Caco-2 (cell line): ENCODE measurements around the gene ODAD2. TPM values are rescaled to one million over a fixed set of nuclear protein-coding genes. Genes with fewer than 3 reads are reported as not detected.

Source experiments
- BruUV-seq: library from RNA; stranded (reverse); fragments of 400-500 nt; replicated peaks from 2 replicates; lab custom pipeline; 2021; lab: Mats Ljungman, UMichigan
- CTCF ChIA-PET: fragments of 300-600 bp; sonication (Branson Sonifier 250); formaldehyde crosslinking; loops from one replicate; lab custom pipeline; 2022; ENCODE audit warnings: antibody characterized with exemption; lab: Charles Lee
- POLR2A ChIA-PET: fragments of 300-600 bp; sonication (Branson Sonifier 250); formaldehyde crosslinking; loops from one replicate; lab custom pipeline; 2022; ENCODE audit warnings: antibody characterized with exemption; lab: Charles Lee
- DNase-seq, 2 experiments: peaks; one replicate each; pipeline versions ENCODE4 v3.0.0 to v3.0.0-alpha.2; 2020 to 2022
- H3K27me3 ChIP-seq: replicated peaks from 2 replicates; pipeline ENCODE4 v1.6.0; 2011; ENCODE audit warnings: low read length; ENCODE audit not compliant: control insufficient read depth, insufficient read depth
- H3K36me3 ChIP-seq: 2 replicates; pipeline ENCODE4 v1.5.1; 2011; ENCODE audit warnings: low read length; ENCODE audit not compliant: control insufficient read depth, insufficient read depth
- H3K4me1 ChIP-seq: fragments of 250-450 bp; sonication (Bioruptor Pico); 2 replicates; pipeline ENCODE4 v1.5.1; 2020; ENCODE audit warnings: mild to moderate bottlenecking
- H3K4me3 ChIP-seq: 2 replicates; pipeline ENCODE4 v1.5.1; 2011; ENCODE audit warnings: low read depth, mild to moderate bottlenecking, control low read depth, low read length
- H3K9me3 ChIP-seq: fragments of 250-450 bp; sonication (Bioruptor Pico); 2 replicates; pipeline ENCODE4 v1.5.1; 2020; ENCODE audit warnings: mild to moderate bottlenecking, moderate library complexity
- H3K27ac Mint-ChIP-seq: one replicate; pipeline ENCODE4 v1.8.0; 2022; ENCODE audit warnings: mixed read lengths; ENCODE audit not compliant: unreplicated experiment
- H3K27me3 Mint-ChIP-seq: one replicate; pipeline ENCODE4 v1.8.0; 2022; ENCODE audit warnings: mixed read lengths; ENCODE audit not compliant: insufficient read depth, unreplicated experiment
- H3K36me3 Mint-ChIP-seq: one replicate; pipeline ENCODE4 v1.8.0; 2022; ENCODE audit warnings: mild to moderate bottlenecking, mixed read lengths; ENCODE audit not compliant: insufficient read depth, unreplicated experiment
- H3K4me1 Mint-ChIP-seq: one replicate; pipeline ENCODE4 v1.8.0; 2022; ENCODE audit warnings: low read depth, mixed read lengths; ENCODE audit not compliant: unreplicated experiment
- H3K4me3 Mint-ChIP-seq: one replicate; pipeline ENCODE4 v1.8.0; 2022; ENCODE audit warnings: mild to moderate bottlenecking, moderate library complexity, mixed read lengths; ENCODE audit not compliant: unreplicated experiment
- H3K9me3 Mint-ChIP-seq: one replicate; pipeline ENCODE4 v1.8.0; 2022; ENCODE audit warnings: mixed read lengths; ENCODE audit not compliant: unreplicated experiment
- CTCF ChIP-seq, 2 experiments: fragments of 200-600 bp in 1 of 2; IDR thresholded peaks; 1 replicate in 1 of 2; 2 replicates in 1 of 2; pipeline versions ENCODE4 v1.5.1 to v1.8.0; 2011 to 2022; ENCODE audit warnings: antibody characterized with exemption in 1 of 2, control low read depth in 1 of 2, inconsistent platforms in 1 of 2, low read depth in 1 of 2, low read length in 1 of 2, mild to moderate bottlenecking in 1 of 2, moderate library complexity in 1 of 2; ENCODE audit not compliant: insufficient read depth in 1 of 2, severe bottlenecking in 1 of 2, unreplicated experiment in 1 of 2
- intact Hi-C: fragments of 100-400 bp; cut with micrococcal nuclease; formaldehyde crosslinking; loops from one replicate; pipeline ENCODE4 v1.10.0; 2022; ENCODE audit not compliant: unreplicated experiment
- total RNA-seq: library from RNA; stranded (reverse); gene quantifications from 2 replicates; pipeline ENCODE4 v1.2.3, GENCODE V29; 2022

Gene ODAD2
- total RNA-seq, 1 experiment from 2014 or later: not detected

GRCh38 chr10:27801171-27801785 lies 197.6 kb downstream of the ODAD2 start:
- H3K4me1 ChIP-seq: no peaks in the 10 kb centered on the region
- Mint-ChIP-seq H3K9me3 (no peaks in the 10 kb centered on the region), H3K4me3 (no peak overlapping the region), H3K36me3 (no peaks in the 10 kb centered on the region), H3K27me3 (peaks cover 33% of the 10 kb centered on the region), H3K27ac (no peak overlapping the region), H3K4me1 (no peaks in the 10 kb centered on the region)
- 0 out of 2 replicates have a peak, but pooled peaks cover 2% of the 10 kb centered on the region for H3K27me3 ChIP-seq
- no peak for DNase-seq
- no TSS peak for BruUV-seq
- H3K9me3 ChIP-seq: no peaks in the 10 kb centered on the region
- CTCF ChIA-PET: no interaction called here
- intact Hi-C loops: no loop called here
- no peak for TF ChIP-seq CTCF (IDR thresholded peaks at IDR 0.05; ENCODE audit: insufficient read depth in 1 of 2, low read depth in 1 of 2, low read length in 1 of 2, severe bottlenecking in 1 of 2, unreplicated experiment in 1 of 2)
- POLR2A ChIA-PET: no interaction called here
- no peak overlapping the region for H3K4me3 ChIP-seq
- no peaks in the 10 kb centered on the region for H3K36me3 ChIP-seq

- H3K27me3 Mint-ChIP-seq: peaks cover 28% of the 10 kb centered on the region
- no peak for TF ChIP-seq CTCF (IDR thresholded peaks at IDR 0.05; ENCODE audit: insufficient read depth in 1 of 2, low read depth in 1 of 2, low read length in 1 of 2, severe bottlenecking in 1 of 2, unreplicated experiment in 1 of 2)
- no peak overlapping the region for H3K27ac Mint-ChIP-seq
- H3K36me3 Mint-ChIP-seq: no peaks in the 10 kb centered on the region
- no peaks in the 10 kb centered on the region for H3K4me1 Mint-ChIP-seq
- BruUV-seq: no TSS peak
- no peaks in the 10 kb centered on the region for H3K9me3 ChIP-seq
- no peak overlapping the region for H3K4me3 Mint-ChIP-seq
- CTCF ChIA-PET: no interaction called here
- no peak for DNase-seq
- 0 out of 2 replicates have a peak, but pooled peaks cover 2% of the 10 kb centered on the region for H3K27me3 ChIP-seq
- no peaks in the 10 kb centered on the region for H3K4me1 ChIP-seq
- no peak overlapping the region for H3K4me3 ChIP-seq
- no peaks in the 10 kb centered on the region for H3K9me3 Mint-ChIP-seq
- POLR2A ChIA-PET: no interaction called here
- intact Hi-C loops: no loop called here
- H3K36me3 ChIP-seq: no peaks in the 10 kb centered on the region
Observed at GRCh38 chr10:27799046-27799445, 199.8 kb downstream of the ODAD2 start.

GRCh38 chr10:27794157-27794556 lies 204.7 kb downstream of the ODAD2 start:
- no TSS peak for BruUV-seq
- H3K27me3 ChIP-seq: peaks cover 2% of the 10 kb centered on the region
- peak in 1 of 2 experiments; percentile 21 for TF ChIP-seq CTCF (IDR thresholded peaks at IDR 0.05; ENCODE audit: insufficient read depth in 1 of 2, low read depth in 1 of 2, low read length in 1 of 2, severe bottlenecking in 1 of 2, unreplicated experiment in 1 of 2)
- DNase-seq: peak in 1 of 2 experiments; percentile 30
- no peaks in the 10 kb centered on the region for H3K9me3 ChIP-seq
- Mint-ChIP-seq H3K4me3 (no peak overlapping the region), H3K27me3 (peaks cover 37% of the 10 kb centered on the region), H3K9me3 (no peaks in the 10 kb centered on the region), H3K4me1 (no peaks in the 10 kb centered on the region), H3K36me3 (no peaks in the 10 kb centered on the region), H3K27ac (no peak overlapping the region)
- intact Hi-C loops: no loop called here
- no peak overlapping the region for H3K4me3 ChIP-seq
- no peaks in the 10 kb centered on the region for H3K36me3 ChIP-seq
- H3K4me1 ChIP-seq: no peaks in the 10 kb centered on the region
- ChIA-PET CTCF (no interaction called here), POLR2A (no interaction called here)
